GM18951 (cell line): ENCODE data around the gene EPB41L4A.
"Not testable (repeated sequence)": the region's sequence is repeated elsewhere in the genome, so short reads cannot be mapped to it uniquely, and the experiment has no call there.

Experiments
- POLR2A ChIP-seq: IDR thresholded peaks from 4 replicates; pipeline ENCODE4 v1.6.1; 2011; ENCODE audit warnings: mild to moderate bottlenecking; ENCODE audit not compliant: insufficient read length, insufficient read depth; ENCODE audit errors: extremely low read depth
- in situ Hi-C: fragments of 300-500 bp; cut with MboI; formaldehyde crosslinking; loops from one replicate; pipeline ENCODE4 v1.12.0; 2022; ENCODE audit warnings: low sequenced_read_pairs, mixed read lengths, inconsistent platforms; ENCODE audit not compliant: unreplicated experiment

Gene EPB41L4A

GRCh38 chr5:112386766-112387165 lies 32.3 kb downstream of the EPB41L4A start:
- in situ Hi-C loops, result no loop called here
- TF ChIP-seq POLR2A, result no peak

GRCh38 chr5:112385969-112386368 lies 33.1 kb downstream of the EPB41L4A start:
- in situ Hi-C loops, result no loop called here
- no peak for TF ChIP-seq POLR2A

GRCh38 chr5:112385566-112385965 lies 33.5 kb downstream of the EPB41L4A start:
- TF ChIP-seq POLR2A, result no peak
- in situ Hi-C loops, result no loop called here

- in situ Hi-C loops, result no loop called here
- TF ChIP-seq POLR2A, result no peak
Measured at GRCh38 chr5:112384523-112384922, 34.6 kb downstream of the EPB41L4A start.

GRCh38 chr5:112382886-112383285 lies 36.2 kb downstream of the EPB41L4A start:
- no peak for TF ChIP-seq POLR2A
- in situ Hi-C loops, result no loop called here

- no peak for TF ChIP-seq POLR2A
- in situ Hi-C loops, result no loop called here
Measured at GRCh38 chr5:112381521-112381920, 37.6 kb downstream of the EPB41L4A start.

- TF ChIP-seq POLR2A, result no peak
- in situ Hi-C loops, result no loop called here
Measured at GRCh38 chr5:112379542-112380325, 39.3 kb downstream of the EPB41L4A start.

- in situ Hi-C loops, result no loop called here
- TF ChIP-seq POLR2A, result no peak
Measured at GRCh38 chr5:112374818-112375217, 44.3 kb downstream of the EPB41L4A start.

GRCh38 chr5:112374356-112374755 lies 44.7 kb downstream of the EPB41L4A start:
- TF ChIP-seq POLR2A, result no peak
- in situ Hi-C loops, result no loop called here

- TF ChIP-seq POLR2A, result no peak
- in situ Hi-C loops, result no loop called here
Measured at GRCh38 chr5:112373885-112374284, 45.2 kb downstream of the EPB41L4A start.

- TF ChIP-seq POLR2A, result no peak
- in situ Hi-C loops, result no loop called here
Measured at GRCh38 chr5:112372543-112372942, 46.5 kb downstream of the EPB41L4A start.

GRCh38 chr5:112371067-112371466 lies 48.0 kb downstream of the EPB41L4A start:
- TF ChIP-seq POLR2A, result no peak
- in situ Hi-C loops, result no loop called here

- in situ Hi-C loops, result no loop called here
- no peak for TF ChIP-seq POLR2A
Measured at GRCh38 chr5:112367400-112367799, 51.7 kb downstream of the EPB41L4A start.

- no peak for TF ChIP-seq POLR2A
- in situ Hi-C loops, result no loop called here
Measured at GRCh38 chr5:112366987-112367386, 52.1 kb downstream of the EPB41L4A start.

- in situ Hi-C loops, result not testable (repeated sequence)
Measured at GRCh38 chr5:112360740-112361139, 58.3 kb downstream of the EPB41L4A start.
